ENCODE measurements around the gene LGALS7B.
"Not testable (repeated sequence)": the region's sequence is repeated elsewhere in the genome, so short reads cannot be mapped to it uniquely, and the experiment has no call there.

Gene LGALS7B

DNA sequence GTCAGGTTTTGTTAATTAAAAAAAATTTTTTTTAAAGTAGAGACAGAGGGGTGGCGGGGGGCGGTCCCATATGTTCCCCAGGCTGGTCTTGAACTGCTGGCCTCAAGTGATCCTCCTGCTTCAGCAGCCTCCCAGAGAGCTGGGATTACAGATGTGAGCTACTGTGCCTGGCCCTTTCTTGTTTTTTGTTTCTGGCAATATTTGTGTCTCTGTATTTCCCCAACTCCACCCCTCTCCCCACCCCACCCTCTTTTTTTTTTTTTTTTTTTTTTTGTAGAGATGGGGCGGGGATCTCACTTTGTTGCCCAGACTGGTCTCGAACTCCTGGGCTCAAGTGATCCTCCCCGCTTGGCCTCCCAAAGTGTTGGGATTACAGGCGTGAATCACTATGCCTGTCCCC lies 44.1 kb upstream of the LGALS7B start:
- Histone ChIP-seq H3K9ac (ENCODE audit: low read length) (no peak overlapping the region), H3K79me2 (ENCODE audit: insufficient read depth, low read length) (no peaks in the 10 kb centered on the region), H3K27me3 (ENCODE audit: insufficient read depth, low read length) (no peaks in the 10 kb centered on the region), H3K9me3 (ENCODE audit: low read length) (no peaks in the 10 kb centered on the region), H3K4me2 (ENCODE audit: low read length) (no peak overlapping the region), H2AFZ (ENCODE audit: low read length) (no peak overlapping the region), H3K9me2 (ENCODE audit: low read depth, low read length) (no peaks in the 10 kb centered on the region), H3K4me1 (ENCODE audit: insufficient read depth, low read length, severe bottlenecking) (no peaks in the 10 kb centered on the region), H3K4me3 (ENCODE audit: low read depth, low read length, poor library complexity, severe bottlenecking) (no peak overlapping the region), H3K27ac (ENCODE audit: low read depth, low read length, poor library complexity, severe bottlenecking) (no peak overlapping the region), H3F3A (ENCODE audit: insufficient read depth, low read length) (no peaks in the 10 kb centered on the region), H3K36me3 (ENCODE audit: insufficient read depth, low read length) (no peaks in the 10 kb centered on the region), H4K20me1 (ENCODE audit: insufficient read depth, low read length) (no peaks in the 10 kb centered on the region)
- no peak for TF ChIP-seq CTCF (IDR thresholded peaks at IDR 0.05; ENCODE audit: low read length)
- no peak for TF ChIP-seq EZH2 (IDR thresholded peaks at IDR 0.05; ENCODE audit: borderline replicate concordance, low read length)

DNA sequence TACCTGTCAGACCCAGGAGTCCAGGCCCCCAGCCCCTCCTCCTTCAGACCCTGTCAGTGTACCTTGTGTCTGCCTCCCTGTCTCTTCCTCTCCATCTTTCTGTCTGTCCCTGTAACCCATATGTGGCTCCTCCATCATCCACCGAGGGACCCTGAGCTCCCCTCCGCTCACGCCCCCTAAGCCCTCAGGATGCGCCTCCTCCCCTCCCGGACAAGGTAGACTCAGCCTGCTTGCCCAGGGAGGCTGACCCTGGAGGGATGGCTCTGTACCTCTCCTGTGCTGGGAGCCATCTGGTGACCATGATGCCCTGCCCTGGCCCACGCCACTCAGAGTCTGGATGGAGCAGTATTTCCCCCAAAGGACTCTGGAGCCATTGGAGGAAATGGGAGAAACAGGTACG lies 43.7 kb upstream of the LGALS7B start:
- Histone ChIP-seq H3K9me3 (ENCODE audit: low read length) (no peaks in the 10 kb centered on the region), H3F3A (ENCODE audit: insufficient read depth, low read length) (no peaks in the 10 kb centered on the region), H4K20me1 (ENCODE audit: insufficient read depth, low read length) (no peaks in the 10 kb centered on the region), H3K9me2 (ENCODE audit: low read depth, low read length) (no peaks in the 10 kb centered on the region), H3K4me3 (ENCODE audit: low read depth, low read length, poor library complexity, severe bottlenecking) (no peak overlapping the region), H3K4me2 (ENCODE audit: low read length) (no peak overlapping the region), H3K9ac (ENCODE audit: low read length) (no peak overlapping the region), H3K36me3 (ENCODE audit: insufficient read depth, low read length) (no peaks in the 10 kb centered on the region), H3K79me2 (ENCODE audit: insufficient read depth, low read length) (no peaks in the 10 kb centered on the region), H3K27ac (ENCODE audit: low read depth, low read length, poor library complexity, severe bottlenecking) (no peak overlapping the region), H3K27me3 (ENCODE audit: insufficient read depth, low read length) (no peaks in the 10 kb centered on the region), H2AFZ (ENCODE audit: low read length) (no peak overlapping the region), H3K4me1 (ENCODE audit: insufficient read depth, low read length, severe bottlenecking) (no peaks in the 10 kb centered on the region)
- TF ChIP-seq EZH2 (IDR thresholded peaks at IDR 0.05; ENCODE audit: borderline replicate concordance, low read length) (no peak), CTCF (IDR thresholded peaks at IDR 0.05; ENCODE audit: low read length) (no peak)

- not testable (repeated sequence) for H4K20me1 ChIP-seq (ENCODE audit: insufficient read depth, low read length); H3K4me3 ChIP-seq (ENCODE audit: low read depth, low read length, poor library complexity, severe bottlenecking); H3K9me2 ChIP-seq (ENCODE audit: low read depth, low read length); H3K9me3 ChIP-seq (ENCODE audit: low read length); H3F3A ChIP-seq (ENCODE audit: insufficient read depth, low read length); H3K27me3 ChIP-seq (ENCODE audit: insufficient read depth, low read length); H3K79me2 ChIP-seq (ENCODE audit: insufficient read depth, low read length); H2AFZ ChIP-seq (ENCODE audit: low read length); H3K36me3 ChIP-seq (ENCODE audit: insufficient read depth, low read length); H3K4me1 ChIP-seq (ENCODE audit: insufficient read depth, low read length, severe bottlenecking); H3K9ac ChIP-seq (ENCODE audit: low read length); H3K27ac ChIP-seq (ENCODE audit: low read depth, low read length, poor library complexity, severe bottlenecking); H3K4me2 ChIP-seq (ENCODE audit: low read length)
Measured at GRCh38 chr19:38753783-38754182, 35.2 kb upstream of the LGALS7B start.

- not testable (repeated sequence) for H3K4me2 ChIP-seq (ENCODE audit: low read length); H3K36me3 ChIP-seq (ENCODE audit: insufficient read depth, low read length); H3K9ac ChIP-seq (ENCODE audit: low read length); H3K27ac ChIP-seq (ENCODE audit: low read depth, low read length, poor library complexity, severe bottlenecking); H3K27me3 ChIP-seq (ENCODE audit: insufficient read depth, low read length); H3K9me3 ChIP-seq (ENCODE audit: low read length); H3K9me2 ChIP-seq (ENCODE audit: low read depth, low read length); H3F3A ChIP-seq (ENCODE audit: insufficient read depth, low read length); H4K20me1 ChIP-seq (ENCODE audit: insufficient read depth, low read length); H3K4me1 ChIP-seq (ENCODE audit: insufficient read depth, low read length, severe bottlenecking); H3K79me2 ChIP-seq (ENCODE audit: insufficient read depth, low read length); H3K4me3 ChIP-seq (ENCODE audit: low read depth, low read length, poor library complexity, severe bottlenecking); H2AFZ ChIP-seq (ENCODE audit: low read length)
Measured at GRCh38 chr19:38754196-38754595, 34.8 kb upstream of the LGALS7B start.

All from OCI-LY1 (cell line).